Body of pancreas (tissue), 4 donors: ENCODE measurements around the gene OR52H1. TPM values are rescaled to one million over a fixed set of nuclear protein-coding genes. Genes with fewer than 3 reads are reported as not detected.

ENCODE experiments used
- ATAC-seq: fragments of 150-250 bp; one replicate; pipeline ENCODE4 v1.9.1; 2016
- DNase-seq, 4 donors: peaks; one replicate each; pipeline ENCODE4 v3.0.0-alpha.2; 2019
- H3K27ac ChIP-seq, 4 donors: fragments of 200-600 bp; sonication (generic); 1 replicate in 3 of 4; 2 replicates in 1 of 4; pipeline versions ENCODE4 v1.5.1 to v1.6.1; 2016 to 2019; ENCODE audit warnings: mild to moderate bottlenecking in 1 of 4, mixed read lengths in 1 of 4, moderate library complexity in 1 of 4
- H3K27me3 ChIP-seq, 2 donors: fragments of 200-600 bp; sonication (generic); one replicate each; pipeline ENCODE4 v1.6.0; 2016; ENCODE audit warnings: mild to moderate bottlenecking in 1 of 2
- H3K36me3 ChIP-seq, 2 donors: fragments of 200-600 bp; sonication (generic); replicated peaks in 1 of 2; 2 replicates each; pipeline ENCODE4 v1.5.1; 2016; ENCODE audit warnings: low read depth in 2 of 2; ENCODE audit not compliant: insufficient read depth in 1 of 2
- H3K4me1 ChIP-seq: fragments of 200-600 bp; sonication (generic); one replicate; pipeline ENCODE4 v1.6.0; 2016
- H3K4me3 ChIP-seq, 2 donors: fragments of 200-600 bp; sonication (generic); 1 replicate in 1 of 2; 2 replicates in 1 of 2; pipeline ENCODE4 v1.5.1; 2016 to 2019
- H3K9me3 ChIP-seq, 3 donors: fragments of 200-600 bp; sonication (generic); 1 replicate in 2 of 3; 2 replicates in 1 of 3; pipeline ENCODE4 v1.5.1; 2016
- POLR2A ChIP-seq, 3 donors: fragments of 450-650 bp; IDR thresholded peaks; one replicate each; pipeline ENCODE4 v1.6.1; 2016; ENCODE audit warnings: antibody characterized with exemption in 3 of 3, mild to moderate bottlenecking in 2 of 3
- WGBS, 2 donors: methylation state at CpG; one replicate each; pipeline ENCODE4 v1.1.5; 2017; 5-methylcytosine and 5-hydroxymethylcytosine counted together
- intact Hi-C: fragments of 100-400 bp; cut with DNase I; formaldehyde crosslinking; loops from one replicate; pipeline ENCODE4 v1.15.1; 2023
- total RNA-seq, 2 donors: library from RNA; depleted of rRNA; stranded (reverse); fragments of >200 nt; gene quantifications; one replicate each; pipeline ENCODE4 v1.1.0, GENCODE V29; 2016
- TF ChIP-seq, protein P1 (sequence below), 7 experiments: fragments of 450-650 bp in 4 of 7; fragments of 200-600 bp in 3 of 7; sonication (generic) in 3 of 7; IDR thresholded peaks; one replicate each; pipeline ENCODE4 v1.5.1; 2016 to 2019; ENCODE audit warnings: antibody characterized with exemption in 7 of 7

The OR52H1 gene
- total RNA-seq: 1 to 10 TPM in 1 of 2 donors, under 1 TPM in 1; 0.78 to 5.9 TPM

DNA sequence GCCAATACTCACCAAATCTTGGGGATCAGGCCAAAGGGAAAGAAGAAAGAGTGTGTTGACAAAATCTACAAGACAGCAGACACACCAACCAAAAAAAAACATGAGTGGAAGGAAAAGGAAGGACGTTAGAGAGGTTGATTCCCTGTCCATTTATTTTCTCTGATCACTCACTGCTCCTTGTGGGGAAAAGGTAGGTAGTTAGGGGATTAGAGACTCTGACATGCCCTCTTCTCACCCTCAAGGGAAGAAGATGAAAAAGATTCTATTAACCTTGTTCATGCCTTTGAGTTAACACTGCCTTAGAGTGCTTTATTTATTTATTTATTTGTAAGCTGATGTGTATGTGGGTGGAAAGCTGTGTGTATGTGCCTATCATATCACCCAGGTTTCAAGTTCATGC lies at the start of gene OR52H1:
TSS of gene OR52H1 (minus strand) at position 101 of the 400 bp plus-strand sequence. CDS start 3,035 bp downstream, outside the sequence.
- intact Hi-C loops: no loop called here
- Histone ChIP-seq H3K27me3 (no peaks in the 10 kb centered on the region), H3K27ac (no peak within 1 kb of the TSS), H3K4me1 (no peaks in the 10 kb centered on the region), H3K36me3 (no peaks in the 10 kb centered on the region), H3K4me3 (no peak within 1 kb of the TSS), H3K9me3 (no peaks in the 10 kb centered on the region)
- 30 to 47% methylated on average over 1 of the region's 1 CpG for WGBS, 2 donors
- no peak for TF ChIP-seq POLR2A (IDR thresholded peaks at IDR 0.05)
- TF ChIP-seq, protein P1, sequence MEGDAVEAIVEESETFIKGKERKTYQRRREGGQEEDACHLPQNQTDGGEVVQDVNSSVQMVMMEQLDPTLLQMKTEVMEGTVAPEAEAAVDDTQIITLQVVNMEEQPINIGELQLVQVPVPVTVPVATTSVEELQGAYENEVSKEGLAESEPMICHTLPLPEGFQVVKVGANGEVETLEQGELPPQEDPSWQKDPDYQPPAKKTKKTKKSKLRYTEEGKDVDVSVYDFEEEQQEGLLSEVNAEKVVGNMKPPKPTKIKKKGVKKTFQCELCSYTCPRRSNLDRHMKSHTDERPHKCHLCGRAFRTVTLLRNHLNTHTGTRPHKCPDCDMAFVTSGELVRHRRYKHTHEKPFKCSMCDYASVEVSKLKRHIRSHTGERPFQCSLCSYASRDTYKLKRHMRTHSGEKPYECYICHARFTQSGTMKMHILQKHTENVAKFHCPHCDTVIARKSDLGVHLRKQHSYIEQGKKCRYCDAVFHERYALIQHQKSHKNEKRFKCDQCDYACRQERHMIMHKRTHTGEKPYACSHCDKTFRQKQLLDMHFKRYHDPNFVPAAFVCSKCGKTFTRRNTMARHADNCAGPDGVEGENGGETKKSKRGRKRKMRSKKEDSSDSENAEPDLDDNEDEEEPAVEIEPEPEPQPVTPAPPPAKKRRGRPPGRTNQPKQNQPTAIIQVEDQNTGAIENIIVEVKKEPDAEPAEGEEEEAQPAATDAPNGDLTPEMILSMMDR (IDR thresholded peaks at IDR 0.05): no peak
- DNase-seq (no peak), ATAC-seq (no peak)

DNA sequence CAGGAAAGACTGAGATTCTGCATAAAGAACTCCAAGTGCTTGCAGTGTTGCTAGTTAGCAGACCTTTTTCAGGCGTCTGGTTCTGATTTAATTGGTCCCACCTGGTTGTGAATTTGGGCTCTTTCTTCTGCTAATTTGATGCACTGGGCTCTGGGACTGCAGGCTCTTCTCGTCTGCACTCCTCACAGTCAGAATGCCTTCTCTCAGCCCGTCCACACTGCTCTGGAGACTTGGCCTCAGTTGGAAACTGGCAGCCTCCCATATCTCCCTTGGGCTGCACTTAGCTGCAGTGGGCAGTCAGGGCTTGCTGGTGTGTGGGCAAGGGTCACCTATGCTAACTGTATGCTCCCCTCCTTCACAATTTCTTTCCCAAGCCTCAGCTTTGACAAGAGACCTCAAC lies 49.6 kb upstream of the OR52H1 start:
- Histone ChIP-seq H3K9me3 (no peaks in the 10 kb centered on the region), H3K4me1 (peaks cover 37% of the 10 kb centered on the region), H3K27me3 (no peaks in the 10 kb centered on the region), H3K27ac (no peak overlapping the region), H3K36me3 (no peaks in the 10 kb centered on the region), H3K4me3 (no peak overlapping the region)
- WGBS, 2 donors: 34 to 35% methylated on average over 3 of the region's 3 CpGs
- ATAC-seq: no peak
- no peak for TF ChIP-seq POLR2A (IDR thresholded peaks at IDR 0.05)
- TF ChIP-seq, protein P1 (IDR thresholded peaks at IDR 0.05): no peak
- peak in 1 of 4 donors; percentile 22 for DNase-seq
- intact Hi-C loops: no loop called here

DNA sequence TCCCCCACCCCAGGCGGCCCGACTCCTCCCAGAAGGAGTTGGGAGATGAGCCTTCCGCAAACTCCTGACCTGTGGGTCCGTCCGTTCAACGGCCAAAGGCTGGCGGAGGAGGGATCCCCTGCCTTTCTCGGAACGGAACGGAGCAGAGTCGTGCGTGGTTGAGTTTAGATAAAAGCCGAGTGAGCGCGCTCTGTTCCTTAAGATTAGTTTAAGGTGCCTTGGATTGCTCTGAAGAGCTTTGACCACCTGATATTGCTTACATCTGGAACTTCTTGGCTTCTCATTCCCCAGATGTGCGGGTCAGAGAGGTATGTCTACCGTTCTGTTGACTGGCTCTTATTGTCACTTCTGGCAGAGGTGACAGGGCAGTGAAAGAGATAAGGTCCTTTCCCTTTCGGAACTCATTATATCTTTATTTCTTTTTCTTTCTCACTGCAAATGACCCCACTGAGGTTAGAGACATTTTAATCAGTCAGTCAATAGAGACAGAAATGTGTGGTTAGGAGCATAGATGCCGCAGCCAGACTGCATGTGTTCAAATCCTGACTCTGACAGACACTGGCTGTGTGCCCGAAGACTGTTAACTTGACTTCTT lies 48.4 kb upstream of the OR52H1 start, which contains the start of gene TRIM6:
TSS of gene TRIM6 (plus strand) at position 31 of the 595 bp plus-strand sequence. CDS start at position 292, 261 bp downstream.
- Histone ChIP-seq H3K36me3 (no peaks in the 10 kb centered on the region), H3K27me3 (no peaks in the 10 kb centered on the region), H3K4me1 (peaks cover 37% of the 10 kb centered on the region), H3K9me3 (no peaks in the 10 kb centered on the region), H3K27ac (peak within 1 kb of the TSS in 3 of 4 donors; percentile 33 to 63 (median 43)), H3K4me3 (peak within 1 kb of the TSS; percentile 6 to 50)
- peak; percentile 61 for ATAC-seq
- TF ChIP-seq POLR2A (IDR thresholded peaks at IDR 0.05): peak in 2 of 3 donors; percentile 28 to 40
- TF ChIP-seq, protein P1 (IDR thresholded peaks at IDR 0.05): no peak
- intact Hi-C loops: no loop called here
- 5% methylated on average over 17 to 18 of the region's 20 CpGs for WGBS, 2 donors
- peak; percentile 53 to 66 (median 59) for DNase-seq

DNA sequence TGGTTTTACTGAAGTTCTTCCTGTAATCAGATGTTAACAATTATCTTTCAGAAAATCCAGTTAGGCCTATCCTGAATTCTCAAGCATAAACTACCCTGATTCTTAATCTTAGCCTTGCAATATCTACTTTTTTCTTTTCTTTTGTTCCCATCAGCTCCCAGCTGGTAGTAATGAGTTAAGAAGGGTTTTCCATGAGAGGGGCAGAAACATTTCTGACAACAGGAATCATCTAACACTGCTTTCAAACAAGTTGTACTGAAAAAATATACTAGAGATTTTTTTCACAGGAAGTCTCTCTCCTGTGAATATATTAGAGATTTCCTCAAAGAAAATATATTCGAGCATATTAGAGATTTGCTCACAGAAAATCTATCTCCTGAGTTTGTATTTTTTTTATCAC lies 44.8 kb upstream of the OR52H1 start:
- no peak overlapping the region for H3K4me3 ChIP-seq
- TF ChIP-seq POLR2A (IDR thresholded peaks at IDR 0.05): no peak
- TF ChIP-seq, protein P1 (IDR thresholded peaks at IDR 0.05): no peak
- DNase-seq: no peak
- intact Hi-C loops: no loop called here
- 24 to 37% methylated on average over 1 of the region's 1 CpG for WGBS, 2 donors
- no peaks in the 10 kb centered on the region for H3K9me3 ChIP-seq
- no peak overlapping the region for H3K27ac ChIP-seq
- no peak for ATAC-seq
- H3K27me3 ChIP-seq: no peaks in the 10 kb centered on the region
- peaks cover 17% of the 10 kb centered on the region for H3K4me1 ChIP-seq
- H3K36me3 ChIP-seq: no peaks in the 10 kb centered on the region

DNA sequence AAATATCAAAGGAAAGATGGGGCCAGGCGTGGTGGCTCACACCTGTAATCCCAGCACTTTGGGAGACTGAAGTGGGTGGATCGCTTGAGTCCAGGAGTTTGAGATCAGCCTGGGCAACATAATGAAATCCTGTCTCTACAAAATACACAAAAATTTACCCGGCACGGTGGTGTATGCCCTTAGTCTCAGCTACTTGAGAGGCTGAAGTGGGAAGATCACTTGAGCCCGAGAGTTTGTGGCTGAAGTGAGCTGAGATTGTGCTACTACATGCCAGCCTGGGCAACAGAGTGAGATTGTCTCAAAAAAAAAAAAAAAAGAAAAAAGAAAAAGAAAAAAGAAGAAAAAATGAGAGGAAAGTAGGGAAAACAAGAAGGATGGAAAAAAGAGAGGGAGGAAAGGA lies 44.3 kb upstream of the OR52H1 start:
- no peaks in the 10 kb centered on the region for H3K9me3 ChIP-seq
- H3K4me3 ChIP-seq: no peak overlapping the region
- no peak for ATAC-seq
- H3K4me1 ChIP-seq: peaks cover 11% of the 10 kb centered on the region
- no peaks in the 10 kb centered on the region for H3K36me3 ChIP-seq
- H3K27ac ChIP-seq: no peak overlapping the region
- no peaks in the 10 kb centered on the region for H3K27me3 ChIP-seq
- DNase-seq: no peak
- 75 to 85% methylated on average over 5 of the region's 5 CpGs for WGBS, 2 donors
- intact Hi-C loops: no loop called here
- TF ChIP-seq, protein P1 (IDR thresholded peaks at IDR 0.05): no peak
- no peak for TF ChIP-seq POLR2A (IDR thresholded peaks at IDR 0.05)
